GM18526 (cell line): ENCODE data around the gene PRRC1.

Source experiments
- POLR2A ChIP-seq: IDR thresholded peaks from 3 replicates; pipeline ENCODE4 v1.6.1; 2011; ENCODE audit not compliant: insufficient read length; ENCODE audit errors: extremely low read depth

Gene PRRC1

DNA sequence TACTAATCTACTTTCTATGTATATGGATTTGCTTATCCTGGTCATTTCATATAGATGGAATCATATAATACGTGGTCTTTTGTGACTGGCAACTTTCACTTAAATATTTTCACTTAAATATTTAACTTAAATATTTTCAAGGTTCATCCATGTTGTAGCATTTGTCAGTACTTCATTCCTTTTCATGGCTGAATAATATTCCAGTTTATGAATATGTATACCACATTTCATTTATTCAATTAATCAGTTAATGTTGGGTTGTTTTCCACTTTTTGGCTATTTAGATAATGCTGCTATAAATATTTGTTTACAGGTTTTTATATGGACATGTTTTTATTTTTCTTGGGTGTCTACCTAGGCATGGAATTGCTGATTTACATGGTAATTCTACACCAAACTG is 7.7 kb downstream of the PRRC1 start:
- TF ChIP-seq POLR2A, result no peak

DNA sequence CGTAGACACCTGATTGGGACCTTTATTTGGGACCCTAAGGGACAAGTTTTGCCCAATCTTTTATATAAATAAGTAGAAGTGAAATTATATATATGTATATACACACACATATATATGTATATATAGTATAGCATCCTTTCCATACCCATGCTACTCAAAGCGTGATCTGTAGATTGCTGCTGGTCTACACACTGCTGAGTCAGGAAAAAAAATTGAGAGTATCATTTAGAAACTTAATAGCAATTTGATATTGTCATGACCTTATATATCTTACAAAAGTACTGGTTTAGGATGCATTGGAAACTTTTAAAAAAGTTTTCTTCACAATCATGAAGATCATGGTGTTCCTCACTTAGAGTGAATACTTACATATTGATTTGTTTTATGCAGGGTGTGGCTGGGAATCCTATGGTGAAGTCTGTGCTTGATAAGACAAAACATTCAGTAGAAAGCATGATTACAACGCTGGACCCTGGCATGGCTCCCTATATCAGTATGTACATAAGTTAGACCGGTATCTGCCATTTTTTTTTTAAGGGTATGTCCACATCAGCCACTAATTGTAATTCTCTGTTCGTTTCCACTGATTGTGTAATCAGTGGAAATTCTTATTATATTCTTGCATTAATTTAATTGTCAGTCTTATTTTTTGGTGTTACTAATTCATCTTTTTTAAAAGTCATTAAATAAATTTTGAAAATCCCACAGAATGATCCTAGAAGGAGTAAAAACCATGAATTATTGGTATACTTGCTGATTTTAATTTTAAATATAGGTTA is 12.7 kb downstream of the PRRC1 start:
- no peak for TF ChIP-seq POLR2A

DNA sequence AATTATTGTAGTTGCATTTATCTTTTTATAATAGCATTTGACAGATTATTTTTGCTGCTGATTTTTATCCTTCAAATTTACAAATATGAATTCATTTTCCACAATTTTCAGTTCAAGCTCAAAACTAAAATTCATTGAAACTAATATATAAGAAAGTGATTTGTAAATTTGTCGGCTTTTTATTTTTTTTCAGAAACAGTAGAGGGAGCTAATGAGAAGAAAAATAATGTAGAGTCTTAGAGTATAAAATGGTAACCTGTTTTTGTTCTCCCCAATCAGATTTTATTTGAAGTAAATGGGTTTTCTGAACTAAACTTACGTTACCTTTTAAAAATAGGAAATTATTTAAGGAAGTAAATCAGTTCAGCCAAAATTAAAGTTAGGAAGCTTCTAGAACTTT is 19.2 kb downstream of the PRRC1 start:
- TF ChIP-seq POLR2A, result no peak

DNA sequence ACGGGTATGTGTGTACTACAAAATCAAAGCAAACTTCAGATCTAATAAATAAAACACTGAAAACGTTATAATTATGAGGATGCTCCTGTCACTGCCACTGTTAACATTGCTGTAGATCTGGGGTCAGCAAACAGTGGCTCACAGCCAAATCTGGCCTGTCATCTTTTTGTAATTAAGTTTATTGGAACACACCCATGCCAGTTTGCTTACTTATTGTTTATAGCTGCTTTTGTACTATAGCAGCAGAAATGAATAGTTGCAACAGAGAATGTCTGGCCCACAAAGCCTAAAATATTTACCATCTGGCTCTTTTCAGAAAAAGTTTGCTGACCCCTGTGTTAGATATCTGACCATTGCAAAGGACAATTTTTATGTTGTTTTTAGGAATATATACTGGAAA is 32.1 kb downstream of the PRRC1 start:
- TF ChIP-seq POLR2A, result no peak

DNA sequence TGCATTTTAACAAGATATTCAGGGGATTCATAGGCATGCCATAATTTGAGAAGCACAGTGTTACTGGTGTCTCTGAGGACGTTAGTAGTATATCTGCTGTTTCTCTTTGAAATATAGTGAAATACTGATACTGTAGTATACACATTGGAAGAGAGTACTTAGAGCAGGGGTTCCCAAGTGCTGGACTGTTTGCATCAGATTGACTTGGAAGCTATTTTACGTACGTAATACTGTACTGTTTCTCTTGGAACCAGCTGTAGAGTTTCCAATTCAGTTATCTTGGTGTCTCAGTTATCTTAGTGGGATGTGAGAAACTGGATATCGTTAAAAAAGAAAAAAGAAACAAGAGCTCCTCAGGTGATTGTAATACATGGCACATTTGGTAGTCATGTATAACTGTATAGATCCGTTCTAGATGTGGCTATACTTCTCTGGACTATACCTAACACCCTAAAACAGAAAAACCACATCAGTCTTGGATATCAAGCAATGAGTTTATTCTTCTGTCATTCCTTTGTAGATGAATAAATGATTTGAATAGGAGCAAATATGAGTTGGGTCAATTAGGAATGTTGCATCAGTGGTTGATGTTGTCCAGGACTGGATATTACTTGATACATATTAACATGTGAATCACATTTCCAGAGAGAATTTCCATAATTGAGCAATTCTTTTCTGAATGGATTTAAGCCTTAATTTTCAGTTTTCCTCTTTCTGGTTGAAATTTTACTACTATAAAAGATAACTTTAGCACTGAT is 33.4 kb downstream of the PRRC1 start:
- TF ChIP-seq POLR2A, result no peak

DNA sequence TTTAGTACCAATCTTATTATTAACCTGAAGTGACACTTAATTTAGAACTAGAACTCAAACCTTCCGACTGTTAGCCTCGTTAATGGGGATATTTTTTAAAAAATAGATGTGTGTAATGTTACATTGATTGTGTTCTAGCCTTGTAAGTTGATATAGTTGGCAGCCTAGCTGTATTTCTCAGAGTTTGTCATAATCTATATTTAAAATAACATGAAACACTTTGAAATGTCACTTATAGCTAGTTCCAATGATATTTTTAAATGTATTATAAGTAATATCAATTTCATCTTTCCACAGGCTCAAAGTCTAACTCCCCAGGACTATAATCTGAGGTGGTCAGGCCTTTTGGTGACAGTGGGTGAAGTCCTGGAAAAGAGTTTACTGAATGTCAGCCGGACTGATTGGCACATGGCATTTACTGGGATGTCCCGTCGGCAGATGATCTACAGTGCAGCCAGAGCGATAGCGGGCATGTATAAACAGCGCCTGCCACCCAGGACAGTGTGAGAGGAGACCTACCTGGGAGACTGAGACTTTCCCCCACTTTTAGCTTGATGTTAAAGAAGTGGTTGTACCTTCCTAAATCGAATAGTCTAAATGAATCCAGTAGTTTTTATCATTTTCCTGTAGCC is 34.1 kb downstream of the PRRC1 start:
- TF ChIP-seq POLR2A, result no peak

DNA sequence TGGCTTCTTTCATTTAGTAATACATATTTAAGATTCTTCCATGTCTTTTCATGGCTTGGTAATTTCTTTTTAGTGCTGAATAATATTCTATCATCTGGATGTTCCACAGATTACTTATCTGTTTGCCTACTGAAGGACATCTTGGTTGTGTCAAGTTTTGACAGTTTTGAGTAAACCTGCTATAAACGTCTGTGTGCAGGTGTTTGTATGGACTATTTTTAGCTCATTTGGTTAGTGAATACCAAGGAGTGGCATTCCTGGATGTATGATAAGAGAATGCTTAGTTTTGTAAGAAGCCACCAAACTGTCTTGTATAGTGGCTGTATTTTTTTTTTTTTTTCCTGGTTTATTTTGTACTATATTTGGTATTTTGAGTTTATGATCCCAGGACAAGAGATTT is 38.4 kb downstream of the PRRC1 start:
- no peak for TF ChIP-seq POLR2A

DNA sequence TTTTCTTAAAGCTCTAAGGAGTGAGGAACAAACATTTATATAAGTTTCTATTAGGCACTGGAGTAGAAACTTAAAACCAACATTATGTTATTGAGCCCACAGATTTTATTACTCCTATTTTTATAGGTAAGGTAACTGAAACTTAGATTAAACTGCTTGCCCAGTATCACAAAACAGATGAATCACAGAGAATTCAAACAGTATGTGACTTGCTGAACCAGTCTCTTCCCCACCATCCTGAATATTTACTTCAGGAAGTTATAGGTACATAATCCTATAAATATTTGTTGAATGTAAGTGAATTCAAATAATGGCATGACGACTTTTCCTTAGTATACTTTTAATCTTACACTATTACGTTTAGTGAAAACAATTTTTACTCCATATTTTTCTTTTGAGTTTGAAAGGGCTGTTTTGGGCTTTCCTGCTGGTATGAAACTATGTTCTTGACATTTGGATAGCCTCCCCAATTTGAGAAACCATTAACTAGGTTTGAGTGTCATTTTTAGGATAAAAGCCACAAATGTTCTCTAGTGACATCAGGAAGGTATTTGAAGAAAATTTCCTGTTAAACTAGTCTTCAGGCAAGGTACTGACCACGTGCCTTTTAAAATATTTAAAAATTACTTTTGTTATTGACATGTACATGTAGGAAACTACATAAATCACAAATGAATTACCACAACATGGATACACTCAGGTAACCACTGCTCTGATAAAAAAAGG is 39.3 kb downstream of the PRRC1 start:
- no peak for TF ChIP-seq POLR2A

DNA sequence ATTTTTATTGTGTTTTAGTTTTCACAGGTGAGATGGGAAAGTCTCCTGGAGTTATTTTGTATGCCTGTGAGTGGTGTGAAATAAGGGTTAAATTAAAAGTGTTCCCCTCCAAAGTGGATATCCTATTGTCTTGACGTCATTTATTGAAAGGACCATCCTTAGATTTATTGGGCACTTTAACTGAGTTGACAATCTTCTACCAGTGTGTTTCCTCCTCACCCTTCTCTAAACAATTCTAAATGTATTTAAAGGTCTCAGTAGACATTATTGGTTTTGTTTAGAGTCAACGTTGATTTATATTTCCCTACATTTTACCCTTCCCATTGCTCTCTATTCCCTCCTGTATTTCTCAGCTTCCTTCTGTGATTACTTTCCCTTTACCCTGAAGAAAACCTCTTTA is 40.8 kb downstream of the PRRC1 start:
- TF ChIP-seq POLR2A, result no peak

DNA sequence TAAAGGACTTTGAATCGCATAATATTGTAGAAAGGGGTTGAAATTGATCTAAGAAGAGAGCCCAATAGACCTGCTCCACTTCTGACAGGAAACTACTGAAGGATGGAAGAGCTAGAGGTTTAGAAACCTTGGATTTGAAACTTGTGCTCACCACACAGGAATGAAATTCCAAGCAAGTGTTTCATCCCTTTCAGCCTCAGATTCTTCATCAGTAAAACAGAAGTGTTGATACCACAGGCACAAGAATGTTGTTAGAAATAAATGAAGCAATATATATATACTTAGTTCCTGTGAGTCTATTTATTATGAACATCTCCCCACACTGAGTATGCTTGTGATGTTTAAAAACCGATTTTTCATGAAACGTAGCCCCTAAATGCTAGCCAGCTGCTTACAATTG is 43.8 kb downstream of the PRRC1 start:
- TF ChIP-seq POLR2A, result no peak

DNA sequence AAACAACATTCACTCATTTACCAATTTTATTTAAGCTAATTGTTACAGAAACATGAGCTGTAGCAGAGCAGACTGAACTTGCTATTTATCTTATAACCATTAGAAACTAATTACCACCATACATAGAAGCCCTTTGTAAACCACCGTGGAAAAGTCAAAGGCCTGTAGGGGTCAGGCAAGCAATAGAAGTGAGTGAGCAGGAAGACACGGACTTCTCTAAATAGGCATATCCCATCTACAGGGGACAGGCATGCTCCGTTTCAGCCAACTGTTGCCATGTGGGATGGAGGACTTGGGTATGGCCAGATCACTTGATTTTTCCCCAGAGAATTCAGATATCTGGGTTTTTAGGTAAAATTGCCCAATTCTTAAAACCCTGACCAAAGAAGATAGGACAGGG is 44.8 kb downstream of the PRRC1 start:
- no peak for TF ChIP-seq POLR2A

DNA sequence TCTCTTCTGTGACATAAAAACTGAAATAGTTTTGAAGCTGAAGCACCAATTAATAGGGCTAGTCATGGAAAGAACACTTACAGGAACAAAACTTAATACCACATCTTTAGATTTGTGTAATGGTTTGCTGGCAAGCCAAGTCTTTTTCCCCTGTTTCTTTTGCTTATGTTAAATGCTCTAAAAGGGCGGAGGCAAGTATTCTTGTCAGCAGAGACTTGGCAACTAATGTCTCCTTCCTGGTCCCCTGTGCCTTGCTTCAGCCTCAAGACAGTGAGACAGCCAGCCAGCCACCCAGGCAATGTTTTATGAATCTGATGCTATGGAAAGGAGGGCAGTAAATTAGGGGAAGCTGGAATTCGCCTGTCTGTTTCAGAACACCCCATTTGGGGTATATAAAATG is 45.7 kb downstream of the PRRC1 start:
- no peak for TF ChIP-seq POLR2A

DNA sequence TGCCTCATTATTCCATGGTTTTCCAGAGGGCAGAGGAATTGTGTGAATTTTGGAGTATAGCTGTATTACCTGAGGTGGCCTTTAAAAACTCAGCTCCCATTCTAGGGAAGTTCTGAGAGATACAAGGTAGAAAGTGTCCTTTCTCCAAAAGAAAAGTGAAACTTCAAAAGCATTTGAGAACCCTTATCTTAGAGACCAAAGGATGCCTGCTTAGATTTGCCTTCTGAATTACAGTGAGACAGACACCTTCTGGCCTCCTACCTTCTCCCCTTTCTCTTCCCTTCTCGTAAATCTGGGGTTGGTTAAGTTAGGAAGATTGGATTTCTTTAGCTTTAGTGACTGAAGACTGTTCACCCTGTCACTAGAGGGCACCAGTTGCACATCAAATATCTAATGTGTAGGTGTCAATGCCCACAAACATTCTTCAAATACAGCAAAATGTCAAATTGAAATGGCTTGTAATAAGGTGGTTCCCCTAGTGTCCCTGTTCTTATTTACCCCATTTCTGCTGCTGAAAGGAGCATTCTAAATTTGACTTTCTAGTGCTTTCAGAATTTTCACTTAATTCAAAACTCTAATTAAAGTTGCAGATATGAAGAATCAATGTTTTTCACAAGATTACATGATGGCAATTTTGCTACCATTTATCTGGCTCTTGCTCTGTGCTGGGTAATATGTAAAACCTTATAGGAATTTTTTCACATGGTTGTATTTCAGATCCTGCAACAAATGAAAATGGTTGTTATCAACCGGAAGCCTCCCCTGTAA is 46.7 kb downstream of the PRRC1 start:
- TF ChIP-seq POLR2A, result no peak

DNA sequence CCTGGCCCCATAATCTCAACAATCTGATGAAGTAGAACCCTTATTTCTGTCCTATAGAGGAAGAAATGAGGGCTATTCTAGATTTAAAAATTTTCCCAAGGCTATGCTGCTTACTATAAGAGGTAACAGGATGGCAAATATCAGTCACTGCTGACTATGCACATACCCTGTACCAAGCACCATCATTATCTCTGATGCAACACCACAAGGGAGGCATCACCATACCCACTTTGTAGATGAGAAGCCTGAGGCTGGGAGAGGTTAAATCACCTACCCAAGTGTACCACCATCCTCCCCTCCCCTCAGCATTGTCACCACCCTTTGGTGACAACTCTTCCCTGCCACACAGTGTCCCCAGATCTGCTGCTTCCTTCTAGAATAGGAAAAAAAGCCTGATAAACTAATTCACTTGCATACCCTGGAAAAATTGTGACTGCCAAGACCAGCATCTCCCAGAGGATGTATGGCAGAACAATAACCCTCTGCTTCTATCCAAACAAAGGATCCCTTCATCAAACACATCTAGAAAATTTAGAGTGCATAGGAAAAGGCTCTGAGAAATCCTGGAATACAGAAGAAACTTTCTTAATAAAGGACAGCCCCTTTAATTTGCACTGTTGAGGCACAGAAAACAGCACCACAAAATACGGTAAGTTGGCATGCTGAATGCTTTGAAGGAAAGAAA is 48.3 kb downstream of the PRRC1 start:
- TF ChIP-seq POLR2A, result no peak

DNA sequence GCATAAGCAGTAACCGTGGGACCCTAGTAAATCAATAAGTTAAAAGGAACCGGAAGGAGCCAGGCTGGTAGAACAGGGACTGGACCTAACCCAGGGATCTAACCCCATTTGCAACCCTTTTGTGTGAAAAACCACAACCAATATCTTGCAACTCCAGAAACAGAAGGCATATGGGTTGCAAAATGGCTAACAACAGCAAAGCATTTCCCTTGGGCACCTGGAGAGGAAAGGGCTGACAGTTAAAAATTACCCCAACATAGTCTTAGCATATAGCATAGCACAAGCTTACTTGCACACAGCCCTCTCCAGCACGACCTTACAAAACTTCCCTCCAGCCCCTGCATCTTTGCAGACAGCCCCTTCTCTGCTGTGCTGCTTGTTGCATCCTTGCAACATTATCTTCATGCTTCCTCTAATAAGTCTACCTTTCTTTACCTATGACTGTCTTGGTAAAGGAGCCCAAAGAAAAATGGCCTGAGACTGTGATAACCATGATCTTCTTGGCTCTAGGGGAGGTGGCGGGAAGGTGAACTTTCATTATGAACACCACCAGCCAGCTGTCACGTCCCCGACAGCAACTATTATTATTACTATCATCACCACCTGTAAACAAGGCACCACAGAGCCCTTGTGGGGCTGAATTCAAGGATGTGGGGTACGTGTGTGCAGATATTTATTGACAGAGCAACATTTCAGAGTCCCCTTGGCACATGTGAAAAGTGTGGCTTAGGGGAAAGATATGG is 49.8 kb downstream of the PRRC1 start:
- TF ChIP-seq POLR2A, result no peak
